ENCODE data around the gene LTO1.

Gene LTO1

GRCh38 chr11:69635804-69636511 lies 39.2 kb downstream of the LTO1 start:
- TF ChIP-seq GATA3 (IDR thresholded peaks at IDR 0.05; ENCODE audit: low read depth, low read length) (no peak), GATA2 (IDR thresholded peaks at IDR 0.05; ENCODE audit: low read depth, low read length) (no peak)

- TF ChIP-seq GATA2 (IDR thresholded peaks at IDR 0.05; ENCODE audit: low read depth, low read length), result peak; percentile 62
- TF ChIP-seq GATA3 (IDR thresholded peaks at IDR 0.05; ENCODE audit: low read depth, low read length), result no peak
Measured at GRCh38 chr11:69635195-69635594, 40.0 kb downstream of the LTO1 start.

GRCh38 chr11:69634590-69634989 lies 40.6 kb downstream of the LTO1 start:
- TF ChIP-seq GATA3 (IDR thresholded peaks at IDR 0.05; ENCODE audit: low read depth, low read length) (no peak), GATA2 (IDR thresholded peaks at IDR 0.05; ENCODE audit: low read depth, low read length) (no peak)

GRCh38 chr11:69634069-69634468 lies 41.1 kb downstream of the LTO1 start:
- no peak for TF ChIP-seq GATA2 (IDR thresholded peaks at IDR 0.05; ENCODE audit: low read depth, low read length)
- no peak for TF ChIP-seq GATA3 (IDR thresholded peaks at IDR 0.05; ENCODE audit: low read depth, low read length)

- no peak for TF ChIP-seq GATA2 (IDR thresholded peaks at IDR 0.05; ENCODE audit: low read depth, low read length)
- TF ChIP-seq GATA3 (IDR thresholded peaks at IDR 0.05; ENCODE audit: low read depth, low read length), result no peak
Measured at GRCh38 chr11:69632900-69633299, 42.3 kb downstream of the LTO1 start.

- TF ChIP-seq GATA3 (IDR thresholded peaks at IDR 0.05; ENCODE audit: low read depth, low read length) (no peak), GATA2 (IDR thresholded peaks at IDR 0.05; ENCODE audit: low read depth, low read length) (no peak)
Measured at GRCh38 chr11:69630424-69630823, 44.7 kb downstream of the LTO1 start.

- no peak for TF ChIP-seq GATA3 (IDR thresholded peaks at IDR 0.05; ENCODE audit: low read depth, low read length)
- no peak for TF ChIP-seq GATA2 (IDR thresholded peaks at IDR 0.05; ENCODE audit: low read depth, low read length)
Measured at GRCh38 chr11:69630017-69630416, 45.1 kb downstream of the LTO1 start.

GRCh38 chr11:69627551-69627950 lies 47.6 kb downstream of the LTO1 start:
- TF ChIP-seq GATA2 (IDR thresholded peaks at IDR 0.05; ENCODE audit: low read depth, low read length) (no peak), GATA3 (IDR thresholded peaks at IDR 0.05; ENCODE audit: low read depth, low read length) (no peak)

- TF ChIP-seq GATA3 (IDR thresholded peaks at IDR 0.05; ENCODE audit: low read depth, low read length) (no peak), GATA2 (IDR thresholded peaks at IDR 0.05; ENCODE audit: low read depth, low read length) (no peak)
Measured at GRCh38 chr11:69625476-69625875, 49.7 kb downstream of the LTO1 start.

- TF ChIP-seq GATA3 (IDR thresholded peaks at IDR 0.05; ENCODE audit: low read depth, low read length) (no peak), GATA2 (IDR thresholded peaks at IDR 0.05; ENCODE audit: low read depth, low read length) (no peak)
Measured at GRCh38 chr11:69624293-69624692, 50.9 kb downstream of the LTO1 start.

- TF ChIP-seq GATA3 (IDR thresholded peaks at IDR 0.05; ENCODE audit: low read depth, low read length) (no peak), GATA2 (IDR thresholded peaks at IDR 0.05; ENCODE audit: low read depth, low read length) (no peak)
Measured at GRCh38 chr11:69620683-69621290, 54.4 kb downstream of the LTO1 start.

GRCh38 chr11:69618237-69618636 lies 56.9 kb downstream of the LTO1 start:
- TF ChIP-seq GATA3 (IDR thresholded peaks at IDR 0.05; ENCODE audit: low read depth, low read length) (no peak), GATA2 (IDR thresholded peaks at IDR 0.05; ENCODE audit: low read depth, low read length) (no peak)

GRCh38 chr11:69617682-69618081 lies 57.5 kb downstream of the LTO1 start:
- TF ChIP-seq GATA3 (IDR thresholded peaks at IDR 0.05; ENCODE audit: low read depth, low read length), result no peak
- no peak for TF ChIP-seq GATA2 (IDR thresholded peaks at IDR 0.05; ENCODE audit: low read depth, low read length)

- no peak for TF ChIP-seq GATA2 (IDR thresholded peaks at IDR 0.05; ENCODE audit: low read depth, low read length)
- TF ChIP-seq GATA3 (IDR thresholded peaks at IDR 0.05; ENCODE audit: low read depth, low read length), result no peak
Measured at GRCh38 chr11:69617220-69617619, 57.9 kb downstream of the LTO1 start.

Data from SH-SY5Y (cell line).